ENCODE data around the gene PKHD1.
"Not testable (repeated sequence)": the region's sequence is repeated elsewhere in the genome, so short reads cannot be mapped to it uniquely, and the experiment has no call there.

Gene PKHD1

GRCh38 chr6:51927450-51927849, 160.0 kb downstream of the PKHD1 start:
- no peak for DNase-seq (ENCODE audit: low read depth)

- no peak for DNase-seq (ENCODE audit: low read depth)
These were observed 161.3 kb downstream of the PKHD1 start for GRCh38 chr6:51926125-51926524.

- not testable (repeated sequence) for DNase-seq (ENCODE audit: low read depth)
These were observed 164.9 kb downstream of the PKHD1 start for GRCh38 chr6:51922479-51922878.

- not testable (repeated sequence) for DNase-seq (ENCODE audit: low read depth)
These were observed 169.1 kb downstream of the PKHD1 start for GRCh38 chr6:51918347-51918746.

GRCh38 chr6:51915098-51915497, 172.3 kb downstream of the PKHD1 start:
- no peak for DNase-seq (ENCODE audit: low read depth)

GRCh38 chr6:51913265-51913664, 174.1 kb downstream of the PKHD1 start:
- DNase-seq (ENCODE audit: low read depth) = no peak

GRCh38 chr6:51910851-51911250, 176.6 kb downstream of the PKHD1 start:
- DNase-seq (ENCODE audit: low read depth) = no peak

- DNase-seq (ENCODE audit: low read depth) = no peak
These were observed 179.2 kb downstream of the PKHD1 start for GRCh38 chr6:51908243-51908642.

- no peak for DNase-seq (ENCODE audit: low read depth)
These were observed 185.3 kb downstream of the PKHD1 start for GRCh38 chr6:51901766-51902764.

GRCh38 chr6:51893366-51893765, 194.0 kb downstream of the PKHD1 start:
- no peak for DNase-seq (ENCODE audit: low read depth)

- DNase-seq (ENCODE audit: low read depth) = no peak
These were observed 194.7 kb downstream of the PKHD1 start for GRCh38 chr6:51892750-51893149.

- DNase-seq (ENCODE audit: low read depth) = no peak
These were observed 195.1 kb downstream of the PKHD1 start for GRCh38 chr6:51892339-51892738.

GRCh38 chr6:51891784-51892183, 195.6 kb downstream of the PKHD1 start:
- no peak for DNase-seq (ENCODE audit: low read depth)

- no peak for DNase-seq (ENCODE audit: low read depth)
These were observed 199.6 kb downstream of the PKHD1 start for GRCh38 chr6:51887859-51888258.

GRCh38 chr6:51885957-51886356, 201.5 kb downstream of the PKHD1 start:
- DNase-seq (ENCODE audit: low read depth) = no peak

- no peak for DNase-seq (ENCODE audit: low read depth)
These were observed 218.6 kb downstream of the PKHD1 start for GRCh38 chr6:51868591-51869355.

- DNase-seq (ENCODE audit: low read depth) = no peak
These were observed 220.5 kb downstream of the PKHD1 start for GRCh38 chr6:51866867-51867266.

- DNase-seq (ENCODE audit: low read depth) = no peak
These were observed 221.4 kb downstream of the PKHD1 start for GRCh38 chr6:51865996-51866395.

- no peak for DNase-seq (ENCODE audit: low read depth)
These were observed 222.2 kb downstream of the PKHD1 start for GRCh38 chr6:51865176-51865575.

- no peak for DNase-seq (ENCODE audit: low read depth)
These were observed 230.3 kb downstream of the PKHD1 start for GRCh38 chr6:51857134-51857533.

GRCh38 chr6:51856508-51856907, 230.9 kb downstream of the PKHD1 start:
- no peak for DNase-seq (ENCODE audit: low read depth)

GRCh38 chr6:51855310-51856082, 231.9 kb downstream of the PKHD1 start:
- no peak for DNase-seq (ENCODE audit: low read depth)

Measured in activated T-cell treated with anti-CD3 and anti-CD28 coated beads for 1 hour (primary cell).